Caco-2 (cell line): Measurements from ENCODE around the gene GLRX2. TPM values are rescaled to one million over a fixed set of nuclear protein-coding genes. Genes with fewer than 3 reads are reported as not detected.

ENCODE experiments used
- BruUV-seq: library from RNA; stranded (reverse); fragments of 400-500 nt; replicated peaks from 2 replicates; lab custom pipeline; 2021; lab: Mats Ljungman, UMichigan
- CTCF ChIA-PET: fragments of 300-600 bp; sonication (Branson Sonifier 250); formaldehyde crosslinking; loops from one replicate; lab custom pipeline; 2022; ENCODE audit warnings: antibody characterized with exemption; lab: Charles Lee
- POLR2A ChIA-PET: fragments of 300-600 bp; sonication (Branson Sonifier 250); formaldehyde crosslinking; loops from one replicate; lab custom pipeline; 2022; ENCODE audit warnings: antibody characterized with exemption; lab: Charles Lee
- DNase-seq, 2 experiments: peaks; one replicate each; pipeline versions ENCODE4 v3.0.0 to v3.0.0-alpha.2; 2020 to 2022
- H3K27me3 ChIP-seq: replicated peaks from 2 replicates; pipeline ENCODE4 v1.6.0; 2011; ENCODE audit warnings: low read length; ENCODE audit not compliant: control insufficient read depth, insufficient read depth
- H3K36me3 ChIP-seq: 2 replicates; pipeline ENCODE4 v1.5.1; 2011; ENCODE audit warnings: low read length; ENCODE audit not compliant: control insufficient read depth, insufficient read depth
- H3K4me1 ChIP-seq: fragments of 250-450 bp; sonication (Bioruptor Pico); 2 replicates; pipeline ENCODE4 v1.5.1; 2020; ENCODE audit warnings: mild to moderate bottlenecking
- H3K4me3 ChIP-seq: 2 replicates; pipeline ENCODE4 v1.5.1; 2011; ENCODE audit warnings: low read depth, mild to moderate bottlenecking, control low read depth, low read length
- H3K9me3 ChIP-seq: fragments of 250-450 bp; sonication (Bioruptor Pico); 2 replicates; pipeline ENCODE4 v1.5.1; 2020; ENCODE audit warnings: mild to moderate bottlenecking, moderate library complexity
- H3K27ac Mint-ChIP-seq: one replicate; pipeline ENCODE4 v1.8.0; 2022; ENCODE audit warnings: mixed read lengths; ENCODE audit not compliant: unreplicated experiment
- H3K27me3 Mint-ChIP-seq: one replicate; pipeline ENCODE4 v1.8.0; 2022; ENCODE audit warnings: mixed read lengths; ENCODE audit not compliant: insufficient read depth, unreplicated experiment
- H3K36me3 Mint-ChIP-seq: one replicate; pipeline ENCODE4 v1.8.0; 2022; ENCODE audit warnings: mild to moderate bottlenecking, mixed read lengths; ENCODE audit not compliant: insufficient read depth, unreplicated experiment
- H3K4me1 Mint-ChIP-seq: one replicate; pipeline ENCODE4 v1.8.0; 2022; ENCODE audit warnings: low read depth, mixed read lengths; ENCODE audit not compliant: unreplicated experiment
- H3K4me3 Mint-ChIP-seq: one replicate; pipeline ENCODE4 v1.8.0; 2022; ENCODE audit warnings: mild to moderate bottlenecking, moderate library complexity, mixed read lengths; ENCODE audit not compliant: unreplicated experiment
- H3K9me3 Mint-ChIP-seq: one replicate; pipeline ENCODE4 v1.8.0; 2022; ENCODE audit warnings: mixed read lengths; ENCODE audit not compliant: unreplicated experiment
- intact Hi-C: fragments of 100-400 bp; cut with micrococcal nuclease; formaldehyde crosslinking; loops from one replicate; pipeline ENCODE4 v1.10.0; 2022; ENCODE audit not compliant: unreplicated experiment
- total RNA-seq: library from RNA; stranded (reverse); gene quantifications from 2 replicates; pipeline ENCODE4 v1.2.3, GENCODE V29; 2022
- TF ChIP-seq, protein P1 (sequence below), 2 experiments: fragments of 200-600 bp in 1 of 2; IDR thresholded peaks; 1 replicate in 1 of 2; 2 replicates in 1 of 2; pipeline versions ENCODE4 v1.5.1 to v1.8.0; 2011 to 2022; ENCODE audit warnings: antibody characterized with exemption in 1 of 2, control low read depth in 1 of 2, inconsistent platforms in 1 of 2, low read depth in 1 of 2, low read length in 1 of 2, mild to moderate bottlenecking in 1 of 2, moderate library complexity in 1 of 2; ENCODE audit not compliant: insufficient read depth in 1 of 2, severe bottlenecking in 1 of 2, unreplicated experiment in 1 of 2

The GLRX2 gene
- total RNA-seq, 1 experiment from 2014 or later = 20.7 TPM

GRCh38 chr1:193105821-193106177 lies 585 bp upstream of the GLRX2 start:
- H3K9me3 ChIP-seq = no peaks in the 10 kb centered on the region
- peak overlapping the region; percentile 79 for H3K4me3 Mint-ChIP-seq
- H3K36me3 Mint-ChIP-seq = peaks cover 9% of the 10 kb centered on the region
- H3K4me3 ChIP-seq = peak overlapping the region; percentile 57
- CTCF ChIA-PET = interaction anchor here (1.0 kb wide), 1 partner anchor 16 kb away, joined by 8 read pairs; the partner anchor contains the start of gene CDC73
- POLR2A ChIA-PET = interaction anchor here (1.0 to 1.2 kb wide), 3 partner anchors 10 to 47 kb away, joined by 3 to 15 read pairs (median 4); partner anchors contain the start of genes CDC73, RO60 and UCHL5
- no peaks in the 10 kb centered on the region for H3K9me3 Mint-ChIP-seq
- peak overlapping the region; percentile 75 for H3K27ac Mint-ChIP-seq
- intact Hi-C loops = loop anchor here (1.0 to 2.0 kb wide), 3 partner anchors 17 to 46 kb away; partner anchors contain the start of genes CDC73, RO60 and UCHL5
- DNase-seq = no peak
- TSS peak; percentile 90 for BruUV-seq
- peaks cover 8% of the 10 kb centered on the region; the same call in 1 of the 2 replicates for H3K4me1 ChIP-seq
- no peaks in the 10 kb centered on the region for H3K36me3 ChIP-seq
- H3K27me3 Mint-ChIP-seq = no peaks in the 10 kb centered on the region
- TF ChIP-seq, protein P1, sequence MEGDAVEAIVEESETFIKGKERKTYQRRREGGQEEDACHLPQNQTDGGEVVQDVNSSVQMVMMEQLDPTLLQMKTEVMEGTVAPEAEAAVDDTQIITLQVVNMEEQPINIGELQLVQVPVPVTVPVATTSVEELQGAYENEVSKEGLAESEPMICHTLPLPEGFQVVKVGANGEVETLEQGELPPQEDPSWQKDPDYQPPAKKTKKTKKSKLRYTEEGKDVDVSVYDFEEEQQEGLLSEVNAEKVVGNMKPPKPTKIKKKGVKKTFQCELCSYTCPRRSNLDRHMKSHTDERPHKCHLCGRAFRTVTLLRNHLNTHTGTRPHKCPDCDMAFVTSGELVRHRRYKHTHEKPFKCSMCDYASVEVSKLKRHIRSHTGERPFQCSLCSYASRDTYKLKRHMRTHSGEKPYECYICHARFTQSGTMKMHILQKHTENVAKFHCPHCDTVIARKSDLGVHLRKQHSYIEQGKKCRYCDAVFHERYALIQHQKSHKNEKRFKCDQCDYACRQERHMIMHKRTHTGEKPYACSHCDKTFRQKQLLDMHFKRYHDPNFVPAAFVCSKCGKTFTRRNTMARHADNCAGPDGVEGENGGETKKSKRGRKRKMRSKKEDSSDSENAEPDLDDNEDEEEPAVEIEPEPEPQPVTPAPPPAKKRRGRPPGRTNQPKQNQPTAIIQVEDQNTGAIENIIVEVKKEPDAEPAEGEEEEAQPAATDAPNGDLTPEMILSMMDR (IDR thresholded peaks at IDR 0.05; ENCODE audit: insufficient read depth in 1 of 2, low read depth in 1 of 2, low read length in 1 of 2, severe bottlenecking in 1 of 2, unreplicated experiment in 1 of 2) = no peak
- H3K4me1 Mint-ChIP-seq = peaks cover 13% of the 10 kb centered on the region
- no peaks in the 10 kb centered on the region for H3K27me3 ChIP-seq

DNA sequence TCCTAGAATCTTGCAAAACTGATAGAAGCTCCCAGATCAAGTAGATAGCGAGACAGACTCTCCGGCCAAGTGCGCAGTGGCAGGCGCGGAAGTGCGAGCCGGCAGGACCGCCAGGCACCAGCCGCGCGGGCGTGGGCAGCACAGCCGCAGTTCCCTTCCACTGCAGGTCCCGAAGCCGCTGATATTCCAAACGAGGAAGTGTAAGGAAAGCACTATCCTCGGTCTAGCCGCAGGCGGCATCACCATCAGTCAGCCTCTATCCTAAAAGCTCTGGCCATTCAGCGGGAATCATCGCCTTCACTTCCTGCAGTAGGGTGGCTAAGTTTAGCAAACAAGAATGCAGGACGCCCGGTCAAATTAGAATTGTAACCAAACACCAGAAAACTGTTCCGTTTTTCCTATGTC lies 710 bp downstream of the GLRX2 start:
- ChIA-PET POLR2A (interaction anchor here (1.2 kb wide), 2 partner anchors 11 to 45 kb away, joined by 4 to 15 read pairs; partner anchors contain the start of genes RO60 and UCHL5), CTCF (interaction anchor here (0.8 kb wide), 1 partner anchor 11 kb away, joined by 3 read pairs; no protein-coding TSS in a partner anchor)
- peak; percentile 37 to 54 for DNase-seq
- H3K36me3 Mint-ChIP-seq = peaks cover 13% of the 10 kb centered on the region
- intact Hi-C loops = loop anchor here (2.0 kb wide), 1 partner anchor 34 kb away; no protein-coding TSS in a partner anchor
- TF ChIP-seq, protein P1 (IDR thresholded peaks at IDR 0.05; ENCODE audit: insufficient read depth in 1 of 2, low read depth in 1 of 2, low read length in 1 of 2, severe bottlenecking in 1 of 2, unreplicated experiment in 1 of 2) = no peak
- no peaks in the 10 kb centered on the region for H3K27me3 Mint-ChIP-seq
- H3K9me3 Mint-ChIP-seq = no peaks in the 10 kb centered on the region
- H3K4me3 Mint-ChIP-seq = peak overlapping the region; percentile 79
- no TSS peak for BruUV-seq
- peak overlapping the region; percentile 75 for H3K27ac Mint-ChIP-seq
- H3K4me1 ChIP-seq = peaks cover 8% of the 10 kb centered on the region; the same call in 1 of the 2 replicates
- peak overlapping the region; percentile 57 for H3K4me3 ChIP-seq
- H3K36me3 ChIP-seq = no peaks in the 10 kb centered on the region
- no peaks in the 10 kb centered on the region for H3K27me3 ChIP-seq
- peaks cover 13% of the 10 kb centered on the region for H3K4me1 Mint-ChIP-seq
- H3K9me3 ChIP-seq = no peaks in the 10 kb centered on the region

- no peaks in the 10 kb centered on the region for H3K9me3 Mint-ChIP-seq
- intact Hi-C loops = loop anchor here (2.0 kb wide), 1 partner anchor 33 kb away; no protein-coding TSS in a partner anchor
- peak overlapping the region; percentile 75 for H3K27ac Mint-ChIP-seq
- ChIA-PET POLR2A (no interaction called here), CTCF (no interaction called here)
- no peaks in the 10 kb centered on the region for H3K27me3 Mint-ChIP-seq
- TF ChIP-seq, protein P1 (IDR thresholded peaks at IDR 0.05; ENCODE audit: insufficient read depth in 1 of 2, low read depth in 1 of 2, low read length in 1 of 2, severe bottlenecking in 1 of 2, unreplicated experiment in 1 of 2) = no peak
- peak overlapping the region; percentile 57 for H3K4me3 ChIP-seq
- no peaks in the 10 kb centered on the region for H3K9me3 ChIP-seq
- peaks cover 8% of the 10 kb centered on the region; the same call in 1 of the 2 replicates for H3K4me1 ChIP-seq
- no peak for DNase-seq
- H3K4me1 Mint-ChIP-seq = peaks cover 13% of the 10 kb centered on the region
- no peaks in the 10 kb centered on the region for H3K36me3 ChIP-seq
- peaks cover 13% of the 10 kb centered on the region for H3K36me3 Mint-ChIP-seq
- no TSS peak for BruUV-seq
- no peaks in the 10 kb centered on the region for H3K27me3 ChIP-seq
- peak overlapping the region; percentile 79 for H3K4me3 Mint-ChIP-seq
These were observed 1.3 kb downstream of the GLRX2 start for GRCh38 chr1:193103759-193104501.
